ENCODE results near the gene FBXO2.

DNA sequence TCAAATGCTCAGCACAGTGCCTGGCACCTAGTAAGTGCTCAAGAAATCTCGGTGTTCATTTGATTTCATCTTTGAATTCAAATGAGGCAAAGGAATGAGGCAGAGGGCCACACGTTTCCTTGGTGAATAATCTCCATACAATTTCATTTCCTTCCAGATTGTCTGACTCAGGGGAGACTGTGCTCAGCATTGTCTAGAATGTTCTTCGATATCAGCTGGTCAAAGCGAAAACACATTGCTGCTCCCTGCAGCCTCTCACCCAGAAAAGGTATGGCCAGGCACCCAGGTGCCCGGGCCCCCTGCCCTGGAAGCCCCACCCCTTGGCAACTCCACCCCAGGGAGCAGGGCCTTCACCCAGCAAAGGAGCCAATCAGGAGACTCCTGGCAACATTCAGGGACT lies 55.8 kb downstream of the FBXO2 start:
- no peak for TF ChIP-seq HDGF (IDR thresholded peaks at IDR 0.05; ENCODE audit: borderline replicate concordance)
- no peak for TF ChIP-seq PKNOX1 (IDR thresholded peaks at IDR 0.05)
- no peak for TF ChIP-seq FOXM1 (IDR thresholded peaks at IDR 0.05; ENCODE audit: borderline replicate concordance)
- TF ChIP-seq ZNF384 (IDR thresholded peaks at IDR 0.05): no peak
- TF ChIP-seq SP1 (IDR thresholded peaks at IDR 0.05): no peak
- no peak for TF ChIP-seq ELF4 (IDR thresholded peaks at IDR 0.05)
- TF ChIP-seq BHLHE40 (IDR thresholded peaks at IDR 0.05; ENCODE audit: borderline replicate concordance): no peak
- TF ChIP-seq CTBP1 (IDR thresholded peaks at IDR 0.05; ENCODE audit: borderline replicate concordance): no peak
- TF ChIP-seq TARDBP (IDR thresholded peaks at IDR 0.05): no peak
- TF ChIP-seq SUZ12 (IDR thresholded peaks at IDR 0.05): no peak
- TF ChIP-seq FOXA1 (IDR thresholded peaks at IDR 0.05): no peak
- TF ChIP-seq FOXK2 (IDR thresholded peaks at IDR 0.05): no peak
